GM23338 (cell line): ENCODE results near the gene WDR76. TPM values are rescaled to one million over a fixed set of nuclear protein-coding genes. Genes with fewer than 3 reads are reported as not detected.

Source experiments
- ATAC-seq: fragments of 200-7000 bp; cut with Tn5 transposase; 3 replicates; pipeline ENCODE4 v1.9.1; 2020
- DNase-seq: peaks from one replicate; pipeline ENCODE4 v3.0.0-alpha.2; 2015; ENCODE audit warnings: low spot score
- H2AFZ ChIP-seq: fragments of 200-600 bp; sonication (generic); 2 replicates; pipeline ENCODE4 v1.8.0; 2016; ENCODE audit warnings: antibody characterized with exemption, mild to moderate bottlenecking, moderate library complexity
- H3F3A ChIP-seq: fragments of 200-600 bp; sonication (generic); replicated peaks from 2 replicates; pipeline ENCODE4 v1.8.0; 2017; ENCODE audit warnings: antibody characterized with exemption, mixed run types, low read depth
- H3K27ac ChIP-seq: fragments of 200-600 bp; sonication (generic); 2 replicates; pipeline ENCODE4 v1.6.1; 2016; ENCODE audit warnings: low read depth
- H3K27me3 ChIP-seq: fragments of 200-600 bp; sonication (generic); 2 replicates; pipeline ENCODE4 v1.8.0; 2016; ENCODE audit warnings: mild to moderate bottlenecking, mixed run types, moderate library complexity; ENCODE audit not compliant: insufficient read depth
- H3K36me3 ChIP-seq: fragments of 200-600 bp; sonication (generic); 2 replicates; pipeline ENCODE4 v1.8.0; 2016; ENCODE audit warnings: mild to moderate bottlenecking; ENCODE audit not compliant: insufficient read depth
- H3K4me1 ChIP-seq: fragments of 200-600 bp; sonication (generic); 2 replicates; pipeline ENCODE4 v1.8.0; 2016; ENCODE audit warnings: mild to moderate bottlenecking, moderate library complexity; ENCODE audit not compliant: insufficient read depth
- H3K4me2 ChIP-seq: fragments of 200-600 bp; sonication (generic); 2 replicates; pipeline ENCODE4 v1.7.1; 2017; ENCODE audit warnings: mixed run types
- H3K4me3 ChIP-seq: fragments of 200-600 bp; sonication (generic); 2 replicates; pipeline ENCODE4 v1.6.1; 2016; ENCODE audit warnings: mixed run types
- H3K79me2 ChIP-seq: fragments of 200-600 bp; sonication (generic); replicated peaks from 2 replicates; pipeline ENCODE4 v1.8.0; 2017; ENCODE audit warnings: mild to moderate bottlenecking; ENCODE audit not compliant: insufficient read depth
- H3K9me2 ChIP-seq: fragments of 200-600 bp; sonication (generic); 2 replicates; pipeline ENCODE4 v1.8.0; 2017; ENCODE audit not compliant: insufficient read depth
- H4K20me1 ChIP-seq: fragments of 200-600 bp; sonication (generic); replicated peaks from 2 replicates; pipeline ENCODE4 v1.8.0; 2017; ENCODE audit warnings: mild to moderate bottlenecking; ENCODE audit not compliant: insufficient read depth
- H3K27ac Mint-ChIP-seq: 2 replicates; pipeline ENCODE4 v1.8.0; 2020; ENCODE audit warnings: inconsistent platforms, mild to moderate bottlenecking, moderate library complexity, mixed read lengths
- H3K27me3 Mint-ChIP-seq: 3 replicates; pipeline ENCODE4 v1.8.0; 2022; ENCODE audit warnings: low read depth, mild to moderate bottlenecking, moderate library complexity, mixed read lengths, inconsistent platforms; ENCODE audit not compliant: insufficient read depth, poor library complexity
- H3K36me3 Mint-ChIP-seq: 3 replicates; pipeline ENCODE4 v1.8.0; 2021; ENCODE audit warnings: low read depth, mild to moderate bottlenecking, inconsistent platforms, moderate library complexity, mixed read lengths
- H3K4me1 Mint-ChIP-seq: 3 replicates; pipeline ENCODE4 v1.8.0; 2020; ENCODE audit warnings: mild to moderate bottlenecking, inconsistent platforms, mixed read lengths
- H3K4me3 Mint-ChIP-seq: 3 replicates; pipeline ENCODE4 v1.8.0; 2021; ENCODE audit warnings: moderate library complexity, mild to moderate bottlenecking, inconsistent platforms, mixed read lengths
- H3K9me3 Mint-ChIP-seq: 3 replicates; pipeline ENCODE4 v1.8.0; 2020; ENCODE audit warnings: moderate library complexity, mild to moderate bottlenecking, inconsistent platforms, mixed read lengths
- ZNF114 ChIP-seq: fragments of 250-450 bp; sonication (Bioruptor Pico); IDR thresholded peaks from 2 replicates; pipeline ENCODE4 v1.5.0; 2020; ENCODE audit warnings: mild to moderate bottlenecking, moderate library complexity
- polyA plus RNA-seq: library from polyadenylated mRNA; unstranded; fragments of >200 nt; fragmentation: Nextera tagmentation; extraction: Ambion mirVana; gene quantifications from 2 replicates; pipeline ENCODE4 v1.2.1, GENCODE V29; 2016
- total RNA-seq: library from RNA; depleted of rRNA; stranded (reverse); fragments of >200 nt; shearing (Covaris generic); gene quantifications from 2 replicates; pipeline ENCODE4 v1.2.3, GENCODE V29; 2014
- TF ChIP-seq, protein P1 (sequence below): fragments of 250-450 bp; sonication (Bioruptor Pico); IDR thresholded peaks from 2 replicates; pipeline ENCODE4 v1.5.0; 2020; ENCODE audit warnings: mild to moderate bottlenecking, moderate library complexity
- TF ChIP-seq, protein P2 (sequence below): IDR thresholded peaks from 2 replicates; pipeline ENCODE4 v1.6.1; 2016; ENCODE audit warnings: antibody characterized with exemption
- TF ChIP-seq, protein P3 (sequence below): IDR thresholded peaks from one replicate; pipeline ENCODE4 v1.6.1; 2018; ENCODE audit warnings: antibody characterized with exemption; ENCODE audit not compliant: unreplicated experiment

The WDR76 gene
- total and polyA plus RNA-seq, 2 experiments from 2014 or later = 9.7 to 17.8 TPM

DNA sequence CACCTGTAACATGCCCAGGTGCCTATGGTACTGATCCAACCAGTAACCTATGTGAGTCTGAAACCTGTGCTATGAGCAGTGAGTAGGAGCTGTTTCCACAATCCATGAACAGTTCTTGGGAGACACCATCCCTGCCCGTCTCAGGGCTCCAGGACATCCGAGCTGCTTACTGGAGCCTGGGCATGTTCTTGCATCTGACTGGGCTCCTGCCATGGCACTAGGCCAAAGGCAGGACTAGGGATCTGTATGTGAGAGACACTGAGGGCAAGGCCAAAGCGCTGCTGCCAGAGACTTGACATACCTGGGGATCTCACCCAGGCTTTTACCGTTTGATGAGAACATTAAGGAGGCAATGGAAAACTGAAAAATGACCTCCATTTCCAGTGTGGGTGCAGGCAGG lies 59.8 kb downstream of the WDR76 start (continued):
- TF ChIP-seq, protein P1, sequence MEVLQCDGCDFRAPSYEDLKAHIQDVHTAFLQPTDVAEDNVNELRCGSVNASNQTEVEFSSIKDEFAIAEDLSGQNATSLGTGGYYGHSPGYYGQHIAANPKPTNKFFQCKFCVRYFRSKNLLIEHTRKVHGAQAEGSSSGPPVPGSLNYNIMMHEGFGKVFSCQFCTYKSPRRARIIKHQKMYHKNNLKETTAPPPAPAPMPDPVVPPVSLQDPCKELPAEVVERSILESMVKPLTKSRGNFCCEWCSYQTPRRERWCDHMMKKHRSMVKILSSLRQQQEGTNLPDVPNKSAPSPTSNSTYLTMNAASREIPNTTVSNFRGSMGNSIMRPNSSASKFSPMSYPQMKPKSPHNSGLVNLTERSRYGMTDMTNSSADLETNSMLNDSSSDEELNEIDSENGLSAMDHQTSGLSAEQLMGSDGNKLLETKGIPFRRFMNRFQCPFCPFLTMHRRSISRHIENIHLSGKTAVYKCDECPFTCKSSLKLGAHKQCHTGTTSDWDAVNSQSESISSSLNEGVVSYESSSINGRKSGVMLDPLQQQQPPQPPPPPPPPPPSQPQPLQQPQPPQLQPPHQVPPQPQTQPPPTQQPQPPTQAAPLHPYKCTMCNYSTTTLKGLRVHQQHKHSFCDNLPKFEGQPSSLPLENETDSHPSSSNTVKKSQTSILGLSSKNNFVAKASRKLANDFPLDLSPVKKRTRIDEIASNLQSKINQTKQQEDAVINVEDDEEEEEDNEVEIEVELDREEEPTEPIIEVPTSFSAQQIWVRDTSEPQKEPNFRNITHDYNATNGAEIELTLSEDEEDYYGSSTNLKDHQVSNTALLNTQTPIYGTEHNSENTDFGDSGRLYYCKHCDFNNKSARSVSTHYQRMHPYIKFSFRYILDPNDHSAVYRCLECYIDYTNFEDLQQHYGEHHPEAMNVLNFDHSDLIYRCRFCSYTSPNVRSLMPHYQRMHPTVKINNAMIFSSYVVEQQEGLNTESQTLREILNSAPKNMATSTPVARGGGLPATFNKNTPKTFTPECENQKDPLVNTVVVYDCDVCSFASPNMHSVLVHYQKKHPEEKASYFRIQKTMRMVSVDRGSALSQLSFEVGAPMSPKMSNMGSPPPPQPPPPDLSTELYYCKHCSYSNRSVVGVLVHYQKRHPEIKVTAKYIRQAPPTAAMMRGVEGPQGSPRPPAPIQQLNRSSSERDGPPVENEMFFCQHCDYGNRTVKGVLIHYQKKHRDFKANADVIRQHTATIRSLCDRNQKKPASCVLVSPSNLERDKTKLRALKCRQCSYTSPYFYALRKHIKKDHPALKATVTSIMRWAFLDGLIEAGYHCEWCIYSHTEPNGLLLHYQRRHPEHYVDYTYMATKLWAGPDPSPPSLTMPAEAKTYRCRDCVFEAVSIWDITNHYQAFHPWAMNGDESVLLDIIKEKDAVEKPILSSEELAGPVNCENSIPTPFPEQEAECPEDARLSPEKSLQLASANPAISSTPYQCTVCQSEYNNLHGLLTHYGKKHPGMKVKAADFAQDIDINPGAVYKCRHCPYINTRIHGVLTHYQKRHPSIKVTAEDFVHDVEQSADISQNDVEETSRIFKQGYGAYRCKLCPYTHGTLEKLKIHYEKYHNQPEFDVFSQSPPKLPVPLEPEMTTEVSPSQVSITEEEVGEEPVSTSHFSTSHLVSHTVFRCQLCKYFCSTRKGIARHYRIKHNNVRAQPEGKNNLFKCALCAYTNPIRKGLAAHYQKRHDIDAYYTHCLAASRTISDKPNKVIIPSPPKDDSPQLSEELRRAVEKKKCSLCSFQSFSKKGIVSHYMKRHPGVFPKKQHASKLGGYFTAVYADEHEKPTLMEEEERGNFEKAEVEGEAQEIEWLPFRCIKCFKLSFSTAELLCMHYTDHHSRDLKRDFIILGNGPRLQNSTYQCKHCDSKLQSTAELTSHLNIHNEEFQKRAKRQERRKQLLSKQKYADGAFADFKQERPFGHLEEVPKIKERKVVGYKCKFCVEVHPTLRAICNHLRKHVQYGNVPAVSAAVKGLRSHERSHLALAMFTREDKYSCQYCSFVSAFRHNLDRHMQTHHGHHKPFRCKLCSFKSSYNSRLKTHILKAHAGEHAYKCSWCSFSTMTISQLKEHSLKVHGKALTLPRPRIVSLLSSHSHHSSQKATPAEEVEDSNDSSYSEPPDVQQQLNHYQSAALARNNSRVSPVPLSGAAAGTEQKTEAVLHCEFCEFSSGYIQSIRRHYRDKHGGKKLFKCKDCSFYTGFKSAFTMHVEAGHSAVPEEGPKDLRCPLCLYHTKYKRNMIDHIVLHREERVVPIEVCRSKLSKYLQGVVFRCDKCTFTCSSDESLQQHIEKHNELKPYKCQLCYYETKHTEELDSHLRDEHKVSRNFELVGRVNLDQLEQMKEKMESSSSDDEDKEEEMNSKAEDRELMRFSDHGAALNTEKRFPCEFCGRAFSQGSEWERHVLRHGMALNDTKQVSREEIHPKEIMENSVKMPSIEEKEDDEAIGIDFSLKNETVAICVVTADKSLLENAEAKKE (CRISPR knock-in tag) = no peak
- no peak for TF ChIP-seq ZNF114 (CRISPR knock-in tag)
- TF ChIP-seq, protein P2, sequence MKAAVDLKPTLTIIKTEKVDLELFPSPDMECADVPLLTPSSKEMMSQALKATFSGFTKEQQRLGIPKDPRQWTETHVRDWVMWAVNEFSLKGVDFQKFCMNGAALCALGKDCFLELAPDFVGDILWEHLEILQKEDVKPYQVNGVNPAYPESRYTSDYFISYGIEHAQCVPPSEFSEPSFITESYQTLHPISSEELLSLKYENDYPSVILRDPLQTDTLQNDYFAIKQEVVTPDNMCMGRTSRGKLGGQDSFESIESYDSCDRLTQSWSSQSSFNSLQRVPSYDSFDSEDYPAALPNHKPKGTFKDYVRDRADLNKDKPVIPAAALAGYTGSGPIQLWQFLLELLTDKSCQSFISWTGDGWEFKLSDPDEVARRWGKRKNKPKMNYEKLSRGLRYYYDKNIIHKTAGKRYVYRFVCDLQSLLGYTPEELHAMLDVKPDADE = no peak

DNA sequence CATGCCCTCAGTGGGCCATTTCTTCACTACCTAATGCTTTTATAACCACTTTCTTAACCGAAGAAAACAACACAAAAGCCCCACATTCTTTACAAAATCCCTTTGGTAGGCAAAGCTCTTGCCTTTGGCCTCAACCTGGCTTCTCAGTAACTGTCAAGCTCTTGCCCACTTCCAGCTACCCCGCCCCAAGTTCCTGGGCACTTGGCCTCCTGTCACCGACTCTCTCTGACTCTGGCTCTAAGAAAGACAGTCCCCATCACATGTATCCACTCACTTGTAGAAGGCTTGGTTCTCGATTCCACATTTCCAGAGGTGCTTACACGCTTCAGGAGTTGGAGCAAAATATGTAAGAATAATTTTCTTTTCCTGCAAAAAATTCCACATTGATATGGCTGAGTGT lies 61.1 kb downstream of the WDR76 start:
- no peak overlapping the region for H3K4me2 ChIP-seq
- no peaks in the 10 kb centered on the region for H3F3A ChIP-seq
- H3K27me3 Mint-ChIP-seq = peaks cover 3% of the 10 kb centered on the region
- peaks cover 13% of the 10 kb centered on the region; the same call in 2 of the 3 replicates for H3K36me3 Mint-ChIP-seq
- no peaks in the 10 kb centered on the region for H3K36me3 ChIP-seq
- H4K20me1 ChIP-seq = no peaks in the 10 kb centered on the region; the same call in 1 of the 2 replicates
- H3K9me3 Mint-ChIP-seq = no peaks in the 10 kb centered on the region
- no peaks in the 10 kb centered on the region for H3K79me2 ChIP-seq
- H3K9me2 ChIP-seq = no peaks in the 10 kb centered on the region
- no peak overlapping the region for H3K4me3 ChIP-seq
- no peak overlapping the region for H3K4me3 Mint-ChIP-seq
- no peak for ATAC-seq
- H3K4me1 Mint-ChIP-seq = no peaks in the 10 kb centered on the region; the same call in 2 of the 3 replicates
- H3K27me3 ChIP-seq = no peaks in the 10 kb centered on the region
- no peak overlapping the region for H3K27ac Mint-ChIP-seq
- no peak overlapping the region for H2AFZ ChIP-seq
- no peaks in the 10 kb centered on the region for H3K4me1 ChIP-seq
- H3K27ac ChIP-seq = no peak overlapping the region
- DNase-seq = no peak
- TF ChIP-seq, protein P2 = no peak
- TF ChIP-seq, protein P3, sequence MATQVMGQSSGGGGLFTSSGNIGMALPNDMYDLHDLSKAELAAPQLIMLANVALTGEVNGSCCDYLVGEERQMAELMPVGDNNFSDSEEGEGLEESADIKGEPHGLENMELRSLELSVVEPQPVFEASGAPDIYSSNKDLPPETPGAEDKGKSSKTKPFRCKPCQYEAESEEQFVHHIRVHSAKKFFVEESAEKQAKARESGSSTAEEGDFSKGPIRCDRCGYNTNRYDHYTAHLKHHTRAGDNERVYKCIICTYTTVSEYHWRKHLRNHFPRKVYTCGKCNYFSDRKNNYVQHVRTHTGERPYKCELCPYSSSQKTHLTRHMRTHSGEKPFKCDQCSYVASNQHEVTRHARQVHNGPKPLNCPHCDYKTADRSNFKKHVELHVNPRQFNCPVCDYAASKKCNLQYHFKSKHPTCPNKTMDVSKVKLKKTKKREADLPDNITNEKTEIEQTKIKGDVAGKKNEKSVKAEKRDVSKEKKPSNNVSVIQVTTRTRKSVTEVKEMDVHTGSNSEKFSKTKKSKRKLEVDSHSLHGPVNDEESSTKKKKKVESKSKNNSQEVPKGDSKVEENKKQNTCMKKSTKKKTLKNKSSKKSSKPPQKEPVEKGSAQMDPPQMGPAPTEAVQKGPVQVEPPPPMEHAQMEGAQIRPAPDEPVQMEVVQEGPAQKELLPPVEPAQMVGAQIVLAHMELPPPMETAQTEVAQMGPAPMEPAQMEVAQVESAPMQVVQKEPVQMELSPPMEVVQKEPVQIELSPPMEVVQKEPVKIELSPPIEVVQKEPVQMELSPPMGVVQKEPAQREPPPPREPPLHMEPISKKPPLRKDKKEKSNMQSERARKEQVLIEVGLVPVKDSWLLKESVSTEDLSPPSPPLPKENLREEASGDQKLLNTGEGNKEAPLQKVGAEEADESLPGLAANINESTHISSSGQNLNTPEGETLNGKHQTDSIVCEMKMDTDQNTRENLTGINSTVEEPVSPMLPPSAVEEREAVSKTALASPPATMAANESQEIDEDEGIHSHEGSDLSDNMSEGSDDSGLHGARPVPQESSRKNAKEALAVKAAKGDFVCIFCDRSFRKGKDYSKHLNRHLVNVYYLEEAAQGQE = no peak
